Activated T-cell treated with anti-CD3 and anti-CD28 coated beads, Interleukin-2, amount 50 U/mL, for 48 hours (primary cell): Measurements from ENCODE around the gene HIBCH.
"Not testable (repeated sequence)": the region's sequence is repeated elsewhere in the genome, so short reads cannot be mapped to it uniquely, and the experiment has no call there.

ENCODE experiments used
- DNase-seq, 2 experiments: peaks; one replicate each; pipeline ENCODE4 v3.0.0-alpha.2; 2020

The HIBCH gene

DNA sequence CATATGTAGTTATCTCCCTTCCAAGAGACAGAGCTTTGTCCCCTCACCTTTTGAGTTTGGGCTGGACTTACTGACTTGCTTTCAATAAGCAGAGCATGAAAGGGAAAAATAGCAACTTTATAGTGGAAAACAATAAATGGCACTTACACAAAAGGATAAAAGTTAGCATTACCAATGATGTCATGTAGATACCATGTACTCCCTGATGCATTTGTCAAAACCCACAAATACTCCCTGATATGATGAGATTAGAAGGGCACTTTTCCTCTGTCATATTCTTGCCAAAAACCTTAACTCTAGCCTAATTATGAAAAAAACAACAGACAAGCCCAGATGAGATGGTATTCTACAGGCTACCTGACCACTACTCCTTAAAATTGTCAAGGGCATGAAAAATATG lies 16.0 kb downstream of the HIBCH start:
- no peak for DNase-seq

- DNase-seq, result no peak
These were observed 17.6 kb downstream of the HIBCH start for GRCh38 chr2:190302052-190302451.

DNA sequence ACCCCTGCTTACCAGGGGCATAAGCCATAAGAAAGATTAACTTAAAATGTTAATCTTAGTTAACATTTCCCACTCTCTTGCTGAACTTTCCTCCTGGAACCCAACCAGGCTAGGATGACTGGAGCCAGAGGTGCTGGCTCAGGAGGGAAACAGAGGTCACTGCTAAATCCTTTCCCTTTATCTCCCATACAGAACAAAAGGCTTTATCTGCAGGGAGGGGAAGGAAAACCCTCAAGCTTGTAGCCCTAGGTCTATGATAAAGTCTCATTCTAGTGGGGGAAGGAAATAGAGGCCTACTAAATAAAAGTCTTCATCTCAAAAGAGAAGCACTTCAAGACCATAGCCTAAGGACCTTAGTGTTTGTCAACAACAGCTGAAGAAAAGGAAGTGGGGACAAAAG lies 18.6 kb downstream of the HIBCH start:
- no peak for DNase-seq

GRCh38 chr2:190297880-190298279 lies 21.7 kb downstream of the HIBCH start:
- not testable (repeated sequence) for DNase-seq

DNA sequence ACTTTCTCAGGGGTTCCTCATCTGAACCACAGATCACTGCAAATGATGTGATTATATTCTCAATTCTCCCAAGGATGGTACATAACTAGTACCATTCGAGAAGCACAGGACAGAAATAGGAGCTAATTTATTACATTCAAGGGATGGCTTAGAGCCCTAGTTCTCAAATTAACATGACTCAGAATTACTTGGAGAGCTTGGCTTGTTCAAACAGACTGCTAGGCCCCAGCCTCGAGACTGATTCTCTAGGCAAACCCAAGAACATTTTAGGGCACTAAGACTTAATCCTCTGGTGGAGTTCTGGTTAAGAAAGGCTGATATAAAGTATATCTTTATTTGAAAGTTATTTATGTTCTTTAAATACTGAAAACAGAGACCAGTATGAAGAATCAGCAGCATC lies 35.8 kb downstream of the HIBCH start:
- DNase-seq, result no peak

DNA sequence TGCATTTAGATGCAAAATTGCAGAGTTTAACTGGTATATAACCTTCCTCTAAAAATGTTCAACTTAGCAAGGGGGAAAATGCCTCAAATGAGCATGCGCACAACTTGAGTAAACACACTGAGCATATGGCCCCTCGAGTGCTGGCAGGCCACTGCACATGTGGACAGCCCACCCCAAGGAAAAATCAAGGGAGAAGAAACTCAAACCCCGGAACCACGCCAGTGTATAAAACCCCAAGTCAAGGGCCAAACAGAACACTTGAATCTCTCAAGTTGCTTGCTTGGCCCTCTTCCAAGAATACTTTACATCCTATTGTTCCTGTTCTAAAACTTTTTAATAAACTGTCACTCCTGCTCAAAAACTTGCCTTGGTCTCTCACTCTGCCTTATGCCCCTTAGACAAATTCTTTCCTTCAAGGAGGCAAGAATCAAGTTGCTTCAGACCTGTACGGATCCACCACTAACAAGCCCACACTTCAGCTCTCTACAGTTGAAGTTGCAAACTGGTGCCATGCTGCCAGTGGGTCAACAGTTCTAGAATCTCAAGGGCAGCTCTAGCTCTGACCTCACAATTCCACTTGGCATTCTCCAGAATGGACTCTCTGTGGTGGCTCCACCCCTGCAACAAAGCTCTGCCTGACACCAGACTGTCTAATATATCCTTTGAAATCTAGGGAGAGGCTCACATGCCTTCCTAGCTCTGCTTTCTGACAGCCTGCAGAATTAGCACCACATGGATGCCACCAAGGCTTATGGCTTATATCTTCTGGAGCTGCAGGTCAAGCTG lies 38.9 kb downstream of the HIBCH start:
- DNase-seq, result no peak

DNA sequence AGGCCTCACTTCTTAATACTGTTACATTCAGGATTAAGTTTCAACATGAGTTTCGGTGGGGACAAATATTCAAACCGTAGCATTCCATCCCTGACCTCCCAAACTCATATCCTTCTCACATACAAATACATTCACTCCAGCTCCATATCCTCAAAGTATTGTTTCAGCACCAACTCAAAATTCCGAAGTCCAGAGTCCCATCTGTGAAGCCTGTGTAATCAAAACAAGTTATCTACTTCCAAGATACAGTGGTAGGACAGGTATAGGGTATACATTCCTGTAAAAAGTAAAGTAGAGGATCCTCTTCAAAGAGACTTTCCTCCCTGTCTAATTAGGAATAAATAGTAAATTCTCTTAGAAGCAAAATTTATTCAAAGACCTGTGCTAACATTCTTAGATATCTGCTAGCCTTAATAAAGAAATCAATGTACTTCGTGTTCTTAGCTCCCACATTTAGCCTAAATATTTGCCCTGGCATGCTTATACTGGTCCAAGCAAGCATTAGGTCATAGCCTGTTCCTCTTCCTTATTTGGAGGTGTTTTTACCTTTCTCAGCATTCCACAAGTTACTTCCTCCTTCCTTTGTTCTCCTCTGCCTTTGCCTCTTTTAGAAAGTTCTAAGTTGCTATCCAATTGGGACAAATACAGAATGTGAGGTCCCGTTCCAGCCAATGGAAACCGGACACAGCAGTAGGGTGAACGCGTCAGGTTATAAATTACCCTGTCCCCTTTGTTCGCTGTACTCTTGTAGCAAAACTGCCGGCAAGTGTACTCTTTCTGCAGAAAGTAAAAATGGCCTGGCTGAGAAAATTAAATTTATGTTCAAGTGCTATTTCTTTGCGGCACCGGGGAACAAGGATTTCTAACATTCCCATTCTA lies 40.1 kb downstream of the HIBCH start:
- DNase-seq, result not testable (repeated sequence)

GRCh38 chr2:190277234-190278112 lies 42.2 kb downstream of the HIBCH start:
- DNase-seq, result no peak

DNA sequence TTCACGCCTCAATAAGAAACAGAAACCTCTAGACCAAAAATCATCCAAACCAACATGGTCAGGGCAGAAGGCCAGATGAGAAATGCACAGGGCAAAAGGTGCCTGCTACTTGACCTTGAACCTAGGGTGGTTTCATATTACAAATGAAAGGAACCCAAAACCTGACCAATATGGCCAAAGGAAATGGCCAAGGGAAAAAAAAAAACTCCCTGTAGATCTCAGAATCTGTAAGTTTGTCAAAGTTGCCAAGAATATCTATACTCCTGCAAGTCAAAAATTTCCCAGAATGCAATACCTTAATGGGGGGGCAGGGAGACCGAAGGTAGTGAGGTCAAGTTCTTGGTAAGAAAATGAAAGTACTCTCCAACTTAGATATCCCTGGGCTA lies 47.2 kb downstream of the HIBCH start:
- no peak for DNase-seq

GRCh38 chr2:190271783-190272456 lies 47.7 kb downstream of the HIBCH start:
- no peak for DNase-seq

DNA sequence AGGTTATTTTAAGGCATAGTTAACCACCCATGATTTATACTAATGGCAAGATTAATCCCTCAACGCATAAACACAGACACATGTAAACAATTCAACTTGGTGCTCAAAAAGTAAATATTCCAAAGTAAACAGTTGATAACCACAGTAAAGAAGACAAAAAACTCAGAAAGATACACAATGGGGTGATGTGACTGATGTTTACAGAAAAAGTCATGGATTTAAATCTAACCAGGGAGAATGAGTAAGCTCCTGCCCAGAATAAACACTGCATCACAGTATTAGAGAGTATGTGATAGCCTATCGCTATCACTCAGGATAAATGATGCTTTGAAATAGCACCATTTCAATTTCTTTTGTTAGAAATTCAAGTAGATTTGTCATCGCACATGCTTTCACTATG lies 49.3 kb downstream of the HIBCH start:
- no peak for DNase-seq

GRCh38 chr2:190269699-190270098 lies 49.9 kb downstream of the HIBCH start:
- DNase-seq, result not testable (repeated sequence)

- DNase-seq, result no peak
These were observed 52.3 kb downstream of the HIBCH start for GRCh38 chr2:190267302-190267701.

DNA sequence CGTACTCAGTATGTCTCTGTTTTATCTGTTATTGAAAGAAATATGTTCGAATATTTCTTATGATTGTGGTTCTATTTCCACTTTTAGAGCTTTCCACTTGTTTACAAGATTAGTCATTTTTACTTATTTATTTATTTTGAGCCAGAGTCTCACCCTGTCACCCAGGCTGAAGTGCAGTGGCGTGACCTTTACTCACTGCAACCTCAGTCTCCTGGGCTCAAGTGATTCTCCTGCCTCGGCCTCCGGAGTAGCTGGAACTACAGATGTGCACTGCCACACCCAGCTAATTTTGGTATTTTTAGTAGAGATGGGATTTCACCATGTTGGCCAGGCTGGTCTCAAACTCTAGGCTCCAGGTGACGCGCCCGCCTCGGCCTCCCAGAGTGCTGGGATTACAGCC lies 53.3 kb downstream of the HIBCH start:
- no peak for DNase-seq

DNA sequence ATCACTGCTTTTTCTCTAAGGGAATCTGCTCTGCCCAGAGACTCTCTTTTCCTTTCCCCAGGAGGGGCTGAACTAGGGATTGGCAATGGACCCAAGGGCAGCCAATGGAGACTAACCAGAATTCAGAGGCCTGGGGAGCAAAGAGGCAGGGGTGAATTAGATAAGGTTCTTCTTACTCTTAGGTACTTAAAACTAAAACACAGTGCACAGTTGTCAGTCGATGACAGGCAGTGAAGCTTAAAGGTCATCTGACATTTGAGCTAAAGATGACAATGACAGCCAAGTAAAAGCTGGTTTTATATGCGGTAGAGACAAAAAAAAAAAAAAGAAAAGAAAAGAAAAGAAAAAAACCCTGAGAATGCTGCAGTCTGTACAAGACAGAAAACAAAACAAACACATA lies 57.8 kb downstream of the HIBCH start:
- no peak for DNase-seq

- peak; percentile 27 to 37 for DNase-seq
These were observed 63.5 kb downstream of the HIBCH start for GRCh38 chr2:190256087-190256486.

DNA sequence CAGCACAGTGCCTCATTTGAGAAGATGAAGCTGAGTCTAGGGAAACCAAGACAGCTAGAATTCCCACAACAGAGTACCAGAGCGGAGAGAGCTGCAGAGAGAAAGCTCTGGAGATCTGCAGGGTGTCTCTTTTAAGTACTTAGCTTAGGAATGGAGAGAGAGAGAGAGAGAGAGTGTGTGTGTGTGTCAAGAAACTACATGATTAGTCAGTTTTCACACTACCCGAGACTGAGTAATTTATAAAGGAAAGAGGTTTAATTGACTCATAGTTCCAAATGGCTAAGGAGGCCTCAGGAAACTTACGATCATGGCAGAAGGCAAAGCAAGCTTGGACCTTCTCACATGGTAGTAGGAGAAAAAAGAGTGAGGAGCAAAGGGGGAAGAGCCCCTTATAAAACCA lies 64.0 kb downstream of the HIBCH start:
- DNase-seq, result peak; percentile 24 to 26

DNA sequence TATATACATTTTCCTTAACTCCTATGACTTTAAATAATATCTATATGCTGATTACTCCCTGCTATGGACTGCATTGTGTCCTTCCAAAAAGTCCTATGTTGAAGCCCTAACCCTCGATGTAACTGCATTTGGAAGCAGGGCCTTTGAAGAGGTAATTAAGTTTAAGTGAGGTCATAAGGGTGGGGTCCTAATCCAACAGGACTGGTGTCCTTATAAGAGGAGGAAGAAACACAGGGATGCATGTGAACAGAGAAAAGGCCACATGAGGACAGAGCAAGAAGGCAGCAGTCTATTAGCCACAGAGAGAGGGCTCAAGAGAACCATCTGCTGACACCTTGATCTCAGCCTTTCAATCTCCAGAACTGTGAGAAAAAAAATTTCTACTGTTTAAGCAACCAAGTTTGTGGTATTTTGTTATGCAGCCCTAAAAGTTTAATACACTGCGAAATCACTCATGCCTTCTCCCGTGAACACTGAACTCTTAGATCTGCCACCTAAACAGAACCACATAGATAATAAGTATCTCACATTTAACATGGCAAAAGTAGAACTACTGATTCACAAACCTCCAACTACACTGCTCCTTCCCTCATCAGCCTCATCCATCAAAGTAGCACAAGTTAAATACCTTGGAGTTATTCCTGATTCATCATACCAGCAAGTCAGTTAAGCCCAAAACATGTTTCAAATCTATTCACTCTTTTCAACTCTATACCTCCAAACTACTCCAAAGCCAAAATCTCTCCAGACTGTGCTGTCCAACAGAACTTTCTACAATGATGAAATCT lies 65.4 kb downstream of the HIBCH start:
- DNase-seq, result no peak

DNA sequence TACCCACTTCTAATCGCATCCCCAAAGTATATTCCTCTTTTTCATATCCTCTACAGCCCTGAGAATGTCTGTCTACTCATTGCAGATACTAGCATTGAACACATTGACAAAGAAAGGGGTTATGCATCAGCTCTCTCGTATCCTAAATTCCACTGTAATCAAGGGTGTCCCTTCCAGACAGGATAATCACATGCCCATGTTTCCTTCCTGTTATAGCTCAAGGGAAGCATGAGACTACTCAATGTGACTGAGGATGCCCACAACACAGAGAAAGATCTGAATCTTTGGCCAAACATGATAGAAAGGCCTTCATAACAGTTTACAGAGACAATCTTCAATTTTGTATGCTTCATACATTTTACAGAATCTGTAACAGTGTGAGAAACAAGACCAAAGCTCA lies 69.2 kb downstream of the HIBCH start:
- no peak for DNase-seq

- no peak for DNase-seq
These were observed 84.0 kb downstream of the HIBCH start for GRCh38 chr2:190235551-190236075.

GRCh38 chr2:190235101-190235500 lies 84.5 kb downstream of the HIBCH start:
- no peak for DNase-seq
